Calu3 (cell line): ENCODE data around the gene GARRE1. TPM values are rescaled to one million over a fixed set of nuclear protein-coding genes. Genes with fewer than 3 reads are reported as not detected.
"Not testable (repeated sequence)": the region's sequence is repeated elsewhere in the genome, so short reads cannot be mapped to it uniquely, and the experiment has no call there.

ENCODE experiments used
- BruUV-seq: library from RNA; stranded (reverse); fragments of 400-500 nt; replicated peaks from 2 replicates; lab custom pipeline; 2021; lab: Mats Ljungman, UMichigan
- CTCF ChIA-PET: fragments of 300-600 bp; sonication (Branson Sonifier 250); formaldehyde crosslinking; loops from one replicate; lab custom pipeline; 2022; ENCODE audit warnings: antibody characterized with exemption; lab: Charles Lee
- DNase-seq: peaks from one replicate; pipeline ENCODE4 v3.0.0; 2022
- H3K27ac Mint-ChIP-seq: one replicate; pipeline ENCODE4 v1.8.0; 2022; ENCODE audit warnings: mixed read lengths; ENCODE audit not compliant: unreplicated experiment
- H3K27me3 Mint-ChIP-seq: one replicate; pipeline ENCODE4 v1.8.0; 2022; ENCODE audit warnings: mixed read lengths; ENCODE audit not compliant: unreplicated experiment
- H3K36me3 Mint-ChIP-seq: one replicate; pipeline ENCODE4 v1.8.0; 2022; ENCODE audit warnings: mild to moderate bottlenecking, moderate library complexity, mixed read lengths; ENCODE audit not compliant: insufficient read depth, unreplicated experiment
- H3K4me1 Mint-ChIP-seq: one replicate; pipeline ENCODE4 v1.8.0; 2022; ENCODE audit warnings: mild to moderate bottlenecking, low read depth, mixed read lengths; ENCODE audit not compliant: unreplicated experiment
- H3K4me3 Mint-ChIP-seq: one replicate; pipeline ENCODE4 v1.8.0; 2022; ENCODE audit warnings: mild to moderate bottlenecking, low read depth, moderate library complexity, mixed read lengths; ENCODE audit not compliant: unreplicated experiment
- H3K9me3 Mint-ChIP-seq: one replicate; pipeline ENCODE4 v1.8.0; 2022; ENCODE audit warnings: low read depth, mixed read lengths; ENCODE audit not compliant: unreplicated experiment
- CTCF ChIP-seq: fragments of 200-600 bp; IDR thresholded peaks from one replicate; pipeline ENCODE4 v1.8.0; 2022; ENCODE audit warnings: antibody characterized with exemption; ENCODE audit not compliant: unreplicated experiment
- intact Hi-C: fragments of 100-400 bp; cut with micrococcal nuclease; formaldehyde crosslinking; loops from one replicate; pipeline ENCODE4 v1.10.0; 2022; ENCODE audit not compliant: unreplicated experiment
- total RNA-seq: library from RNA; stranded (reverse); gene quantifications from 2 replicates; pipeline ENCODE4 v1.2.3, GENCODE V29; 2022

GARRE1 gene
- total RNA-seq, 1 experiment from 2014 or later, result 19.9 TPM

DNA sequence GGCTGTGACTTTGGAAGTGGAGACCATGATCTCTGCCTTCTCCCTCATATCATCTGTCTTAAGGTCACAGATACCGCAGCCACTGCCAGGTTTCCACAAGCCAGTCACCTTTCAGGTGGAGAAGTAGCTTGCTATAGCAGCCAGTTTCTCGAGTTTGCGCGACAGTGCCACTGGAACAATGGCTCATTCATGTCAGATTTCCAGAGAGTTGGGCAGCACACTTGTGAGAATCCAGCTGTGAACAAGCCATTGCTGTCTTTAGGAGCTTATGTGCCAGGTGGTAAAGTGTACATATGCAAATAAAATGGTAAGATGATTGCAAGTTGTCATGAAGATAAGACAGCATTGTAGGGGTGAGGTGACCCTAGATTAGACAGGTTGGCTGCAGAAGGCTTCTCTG, 22.3 kb downstream of the GARRE1 start:
- BruUV-seq, result no TSS peak
- no peak for DNase-seq
- intact Hi-C loops, result no loop called here
- H3K4me3 Mint-ChIP-seq, result no peak overlapping the region
- H3K4me1 Mint-ChIP-seq, result peaks cover 29% of the 10 kb centered on the region
- CTCF ChIA-PET, result interaction anchor here (0.6 to 1.4 kb wide), 2 partner anchors 44 to 58 kb away, joined by 3 read pairs; no protein-coding TSS in a partner anchor
- no peak for TF ChIP-seq CTCF
- no peaks in the 10 kb centered on the region for H3K9me3 Mint-ChIP-seq
- H3K27me3 Mint-ChIP-seq, result no peaks in the 10 kb centered on the region
- H3K27ac Mint-ChIP-seq, result no peak overlapping the region
- H3K36me3 Mint-ChIP-seq, result no peaks in the 10 kb centered on the region

DNA sequence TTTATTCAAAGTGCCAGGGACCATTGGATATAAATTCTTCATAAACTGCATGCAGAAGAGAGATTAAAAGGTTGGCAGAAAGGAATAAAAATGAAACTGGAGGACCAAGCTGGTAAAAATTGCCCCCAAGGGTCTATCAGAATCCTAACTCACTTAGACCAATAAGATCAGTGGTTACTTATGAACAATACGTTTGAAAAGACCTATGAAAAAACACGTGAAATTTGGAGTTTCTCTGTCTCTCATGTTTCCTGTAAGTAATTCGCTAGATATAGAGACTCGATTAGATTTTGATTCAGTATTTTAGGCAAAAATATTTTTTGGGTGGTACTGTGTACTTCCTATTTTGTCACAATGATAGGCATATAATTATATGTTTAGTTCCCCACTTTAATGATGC, 22.9 kb downstream of the GARRE1 start:
- intact Hi-C loops, result no loop called here
- H3K36me3 Mint-ChIP-seq, result no peaks in the 10 kb centered on the region
- H3K4me1 Mint-ChIP-seq, result peaks cover 35% of the 10 kb centered on the region
- no peak for TF ChIP-seq CTCF
- no peak overlapping the region for H3K27ac Mint-ChIP-seq
- CTCF ChIA-PET, result interaction anchor here (1.4 kb wide), 1 partner anchor 45 kb away, joined by 3 read pairs; no protein-coding TSS in a partner anchor
- DNase-seq, result no peak
- no peaks in the 10 kb centered on the region for H3K9me3 Mint-ChIP-seq
- no TSS peak for BruUV-seq
- no peaks in the 10 kb centered on the region for H3K27me3 Mint-ChIP-seq
- H3K4me3 Mint-ChIP-seq, result no peak overlapping the region

DNA sequence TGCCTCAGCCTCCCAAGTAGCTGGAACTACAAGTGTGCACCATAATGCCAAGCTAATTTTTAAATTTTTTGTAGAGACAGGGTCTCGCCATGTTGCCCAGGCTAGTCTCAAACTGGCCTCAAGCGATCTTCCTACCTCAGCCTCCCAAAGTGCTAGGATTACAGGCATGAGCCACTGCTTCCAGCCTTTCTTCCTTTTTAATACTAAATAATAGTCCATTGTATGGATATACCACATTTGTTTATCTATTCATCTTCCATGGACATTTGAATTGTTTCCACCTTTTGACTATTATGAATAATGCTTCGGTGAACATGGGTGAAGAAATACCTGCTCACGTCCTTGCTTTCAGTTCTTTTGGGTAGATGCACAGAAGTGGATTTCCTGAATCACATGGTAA, 24.4 kb downstream of the GARRE1 start:
- Mint-ChIP-seq H3K9me3 (no peaks in the 10 kb centered on the region), H3K4me3 (no peak overlapping the region), H3K36me3 (no peaks in the 10 kb centered on the region), H3K27me3 (no peaks in the 10 kb centered on the region), H3K4me1 (peaks cover 40% of the 10 kb centered on the region), H3K27ac (no peak overlapping the region)
- BruUV-seq, result no TSS peak
- DNase-seq, result no peak
- intact Hi-C loops, result no loop called here
- CTCF ChIA-PET, result no interaction called here
- no peak for TF ChIP-seq CTCF

- intact Hi-C loops, CTCF ChIA-PET, H3K27me3 Mint-ChIP-seq, H3K4me3 Mint-ChIP-seq, DNase-seq, H3K9me3 Mint-ChIP-seq, BruUV-seq, H3K27ac Mint-ChIP-seq, H3K36me3 Mint-ChIP-seq: not testable (repeated sequence)
- H3K4me1 Mint-ChIP-seq, result peaks cover 24% of the 10 kb centered on the region
These were observed 27.1 kb downstream of the GARRE1 start for GRCh38 chr19:34281444-34281843.

DNA sequence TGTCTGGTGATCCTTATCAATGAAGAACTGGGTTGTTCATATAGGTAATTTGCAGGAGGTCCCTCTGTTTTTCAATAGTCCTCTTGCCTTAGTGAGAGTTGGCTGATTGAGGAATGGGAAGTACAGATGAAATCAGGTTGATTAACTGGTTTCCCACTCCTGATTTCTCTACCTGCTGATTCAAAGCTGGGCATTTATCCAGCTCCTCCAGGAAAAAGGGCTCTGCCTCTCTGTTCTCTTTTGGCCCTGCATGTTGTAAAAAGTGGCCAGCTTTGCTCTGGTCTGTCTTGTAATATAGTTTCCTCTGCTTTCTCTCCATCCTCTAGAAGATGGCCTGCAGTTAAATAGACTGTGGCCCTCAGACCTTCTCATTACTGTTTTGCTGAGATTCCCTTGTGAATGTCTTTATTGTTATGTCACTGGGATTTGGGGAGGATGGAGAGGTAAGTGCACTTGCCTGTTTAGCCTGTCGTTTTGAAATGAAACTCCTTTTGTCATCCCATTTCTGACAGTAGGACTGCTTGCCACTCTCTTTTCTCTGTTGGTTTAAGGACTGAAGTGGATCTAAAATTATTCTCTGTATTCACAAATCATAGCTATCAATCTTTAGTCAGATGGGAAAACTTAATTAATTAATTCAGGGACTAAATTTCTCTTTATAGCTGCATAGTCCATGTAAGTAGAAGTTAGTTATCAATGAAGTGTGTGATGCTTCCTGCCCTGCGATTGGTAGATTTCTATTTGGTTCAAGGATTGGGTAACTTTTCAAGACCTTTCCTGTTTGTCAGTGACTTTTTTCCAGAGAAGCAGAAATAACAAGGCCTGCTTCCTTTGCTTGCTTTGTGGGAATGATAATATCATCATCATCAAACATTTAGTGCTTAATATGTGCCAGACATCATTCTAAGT, 28.5 kb downstream of the GARRE1 start:
- CTCF ChIA-PET, result no interaction called here
- no TSS peak for BruUV-seq
- intact Hi-C loops, result no loop called here
- no peak overlapping the region for H3K27ac Mint-ChIP-seq
- H3K36me3 Mint-ChIP-seq, result no peaks in the 10 kb centered on the region
- peak; percentile 17 for DNase-seq
- H3K4me1 Mint-ChIP-seq, result peaks cover 19% of the 10 kb centered on the region
- no peaks in the 10 kb centered on the region for H3K27me3 Mint-ChIP-seq
- no peak overlapping the region for H3K4me3 Mint-ChIP-seq
- TF ChIP-seq CTCF, result no peak
- no peaks in the 10 kb centered on the region for H3K9me3 Mint-ChIP-seq
